GM13976 (cell line): Measurements from ENCODE around the gene YBX3.

Source experiments
- DNase-seq: peaks from one replicate; pipeline ENCODE4 v3.0.0; 2012; ENCODE audit warnings: low spot score
- in situ Hi-C: fragments of 300-500 bp; cut with MboI; formaldehyde crosslinking; loops from one replicate; pipeline ENCODE4 v1.12.0; 2022; ENCODE audit warnings: low sequenced_read_pairs, mixed read lengths, inconsistent platforms; ENCODE audit not compliant: unreplicated experiment
- TF ChIP-seq, protein P1 (sequence below): IDR thresholded peaks from 2 replicates; pipeline ENCODE4 v1.5.1; 2012; ENCODE audit warnings: borderline replicate concordance, mild to moderate bottlenecking; ENCODE audit not compliant: insufficient read depth; ENCODE audit errors: extremely low read depth, missing control alignments, control extremely low read depth

YBX3 gene

GRCh38 chr12:10705655-10706054 is 17.5 kb downstream of the YBX3 start:
- TF ChIP-seq, protein P1, sequence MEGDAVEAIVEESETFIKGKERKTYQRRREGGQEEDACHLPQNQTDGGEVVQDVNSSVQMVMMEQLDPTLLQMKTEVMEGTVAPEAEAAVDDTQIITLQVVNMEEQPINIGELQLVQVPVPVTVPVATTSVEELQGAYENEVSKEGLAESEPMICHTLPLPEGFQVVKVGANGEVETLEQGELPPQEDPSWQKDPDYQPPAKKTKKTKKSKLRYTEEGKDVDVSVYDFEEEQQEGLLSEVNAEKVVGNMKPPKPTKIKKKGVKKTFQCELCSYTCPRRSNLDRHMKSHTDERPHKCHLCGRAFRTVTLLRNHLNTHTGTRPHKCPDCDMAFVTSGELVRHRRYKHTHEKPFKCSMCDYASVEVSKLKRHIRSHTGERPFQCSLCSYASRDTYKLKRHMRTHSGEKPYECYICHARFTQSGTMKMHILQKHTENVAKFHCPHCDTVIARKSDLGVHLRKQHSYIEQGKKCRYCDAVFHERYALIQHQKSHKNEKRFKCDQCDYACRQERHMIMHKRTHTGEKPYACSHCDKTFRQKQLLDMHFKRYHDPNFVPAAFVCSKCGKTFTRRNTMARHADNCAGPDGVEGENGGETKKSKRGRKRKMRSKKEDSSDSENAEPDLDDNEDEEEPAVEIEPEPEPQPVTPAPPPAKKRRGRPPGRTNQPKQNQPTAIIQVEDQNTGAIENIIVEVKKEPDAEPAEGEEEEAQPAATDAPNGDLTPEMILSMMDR, result no peak
- no peak for DNase-seq
- in situ Hi-C loops, result no loop called here

DNA sequence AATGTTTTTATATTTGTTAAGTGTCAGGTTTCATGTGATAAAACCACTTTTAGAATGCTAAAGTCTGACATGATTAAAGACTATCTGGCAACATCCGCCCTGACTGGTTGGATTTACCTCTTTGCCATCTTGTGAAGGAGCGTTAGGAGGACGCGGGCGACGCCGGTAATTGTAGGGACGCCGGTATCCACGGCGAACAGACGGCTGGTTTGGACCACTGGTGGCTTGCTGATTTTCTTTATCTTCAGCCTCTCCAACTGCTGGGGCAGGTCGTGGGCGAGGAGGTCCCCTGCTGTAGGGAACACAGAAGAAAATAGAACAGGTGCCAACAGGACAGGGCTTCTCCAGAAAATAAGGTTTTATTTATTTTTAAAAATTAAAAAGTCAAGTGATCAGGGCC is 21.3 kb downstream of the YBX3 start:
- in situ Hi-C loops, result no loop called here
- TF ChIP-seq, protein P1, result no peak
- DNase-seq, result no peak

DNA sequence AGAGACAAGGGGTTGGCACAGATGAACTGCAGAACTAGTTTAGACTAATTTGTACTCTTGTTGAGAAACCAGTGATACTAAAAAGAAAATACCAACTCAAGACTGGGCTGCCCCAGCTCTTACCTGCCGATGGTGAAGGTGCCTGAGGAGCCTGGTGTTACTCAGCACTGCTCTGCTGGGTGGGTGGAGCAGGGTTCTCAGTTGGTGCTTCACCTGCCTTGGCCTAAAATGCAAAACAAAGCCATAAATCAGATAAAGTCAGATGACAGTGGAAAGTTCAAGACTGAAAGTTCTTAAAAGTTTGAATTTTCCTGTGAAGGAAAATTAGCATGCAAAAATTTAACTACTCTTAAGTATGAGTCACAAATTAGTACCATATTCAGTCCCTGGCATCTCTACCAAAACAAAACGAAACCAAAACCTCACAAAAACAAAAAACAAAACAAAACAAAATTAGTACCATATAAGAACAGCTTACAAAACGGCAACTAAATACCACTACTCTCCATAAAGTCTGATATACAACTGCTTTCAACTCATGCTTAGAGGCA is 21.9 kb downstream of the YBX3 start:
- DNase-seq, result no peak
- TF ChIP-seq, protein P1, result no peak
- in situ Hi-C loops, result no loop called here

- TF ChIP-seq, protein P1, result no peak
- in situ Hi-C loops, result no loop called here
- DNase-seq, result no peak
Measured at GRCh38 chr12:10700581-10700980, 22.5 kb downstream of the YBX3 start.

- in situ Hi-C loops, result loop anchor here (25.0 kb wide), 1 partner anchor 461 kb away; no protein-coding TSS in a partner anchor
- TF ChIP-seq, protein P1, result no peak
- DNase-seq, result no peak
Measured at GRCh38 chr12:10697862-10698261, 25.3 kb downstream of the YBX3 start.

DNA sequence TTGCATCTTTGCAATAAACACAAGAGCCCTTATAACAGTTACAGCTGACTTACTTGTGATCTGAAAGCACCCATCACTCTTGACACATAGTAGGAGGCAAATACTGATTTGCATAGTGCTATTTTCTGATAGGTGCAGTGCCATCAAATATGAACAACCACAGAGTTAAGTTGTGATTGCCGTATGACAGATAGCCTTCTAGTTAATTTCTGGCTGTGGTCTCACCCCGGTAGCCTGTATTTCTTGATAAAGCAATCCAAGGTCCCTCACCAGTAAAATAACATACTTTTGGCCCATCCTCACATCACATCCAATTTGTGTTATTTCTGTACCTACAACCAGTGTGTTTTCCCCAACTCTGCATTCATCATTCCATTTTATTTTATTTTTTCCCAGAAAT is 26.0 kb downstream of the YBX3 start:
- no peak for DNase-seq
- in situ Hi-C loops, result loop anchor here (25.0 kb wide), 1 partner anchor 460 kb away; no protein-coding TSS in a partner anchor
- TF ChIP-seq, protein P1, result no peak
